Fibroblast of the aortic adventitia (primary cell): ENCODE data around the gene ARHGAP1. TPM values are rescaled to one million over a fixed set of nuclear protein-coding genes. Genes with fewer than 3 reads are reported as not detected.

Experiments
- DNase-seq: peaks from one replicate; pipeline ENCODE4 v3.0.0-alpha.2; 2010; ENCODE audit warnings: low read depth
- H3K4me3 ChIP-seq: 2 replicates; pipeline ENCODE4 v1.5.1; 2011; ENCODE audit warnings: low read depth, mild to moderate bottlenecking, control low read depth, low read length, moderate library complexity
- total RNA-seq: library from RNA; depleted of rRNA; stranded (reverse); fragments of >200 nt; gene quantifications from 2 replicates; pipeline ENCODE4 v1.2.3, GENCODE V29; 2012; ENCODE audit warnings: low replicate concordance
- TF ChIP-seq, protein P1 (sequence below): IDR thresholded peaks from 2 replicates; pipeline ENCODE4 v1.5.1; 2011; ENCODE audit warnings: mild to moderate bottlenecking, low read length, control low read depth, inconsistent platforms; ENCODE audit not compliant: insufficient read depth

ARHGAP1 gene
- total RNA-seq, 1 donor, result 65.2 TPM

DNA sequence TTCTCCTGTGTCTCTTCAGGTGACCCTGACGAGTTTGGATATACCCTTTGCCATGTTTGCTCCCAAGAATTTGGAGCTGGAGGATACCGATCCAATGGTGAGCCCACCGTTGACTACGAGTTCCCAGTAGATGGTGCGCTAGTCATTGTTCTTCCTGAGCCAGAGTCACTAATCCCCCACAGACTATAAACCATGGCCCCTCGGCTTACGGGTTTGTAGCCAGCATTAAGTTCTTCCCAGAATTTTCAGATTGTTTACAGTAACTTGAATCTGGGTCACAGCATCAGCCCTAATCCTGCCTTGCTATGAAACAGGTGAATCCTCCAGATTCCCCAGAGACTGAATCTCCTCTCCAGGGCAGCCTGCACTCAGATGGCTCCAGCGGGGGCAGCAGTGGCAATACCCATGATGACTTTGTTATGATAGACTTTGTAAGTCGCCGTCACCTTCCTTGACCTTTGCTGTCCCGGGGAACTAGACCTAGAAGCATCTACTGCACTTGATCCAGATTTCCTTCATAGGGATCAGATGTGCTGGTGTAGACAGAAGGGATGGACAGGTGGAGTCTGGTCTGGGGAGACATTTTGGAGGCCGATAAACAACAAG is 31.8 kb downstream of the ARHGAP1 start:
- H3K4me3 ChIP-seq, result no peak overlapping the region
- TF ChIP-seq, protein P1, sequence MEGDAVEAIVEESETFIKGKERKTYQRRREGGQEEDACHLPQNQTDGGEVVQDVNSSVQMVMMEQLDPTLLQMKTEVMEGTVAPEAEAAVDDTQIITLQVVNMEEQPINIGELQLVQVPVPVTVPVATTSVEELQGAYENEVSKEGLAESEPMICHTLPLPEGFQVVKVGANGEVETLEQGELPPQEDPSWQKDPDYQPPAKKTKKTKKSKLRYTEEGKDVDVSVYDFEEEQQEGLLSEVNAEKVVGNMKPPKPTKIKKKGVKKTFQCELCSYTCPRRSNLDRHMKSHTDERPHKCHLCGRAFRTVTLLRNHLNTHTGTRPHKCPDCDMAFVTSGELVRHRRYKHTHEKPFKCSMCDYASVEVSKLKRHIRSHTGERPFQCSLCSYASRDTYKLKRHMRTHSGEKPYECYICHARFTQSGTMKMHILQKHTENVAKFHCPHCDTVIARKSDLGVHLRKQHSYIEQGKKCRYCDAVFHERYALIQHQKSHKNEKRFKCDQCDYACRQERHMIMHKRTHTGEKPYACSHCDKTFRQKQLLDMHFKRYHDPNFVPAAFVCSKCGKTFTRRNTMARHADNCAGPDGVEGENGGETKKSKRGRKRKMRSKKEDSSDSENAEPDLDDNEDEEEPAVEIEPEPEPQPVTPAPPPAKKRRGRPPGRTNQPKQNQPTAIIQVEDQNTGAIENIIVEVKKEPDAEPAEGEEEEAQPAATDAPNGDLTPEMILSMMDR, result no peak
- no peak for DNase-seq

DNA sequence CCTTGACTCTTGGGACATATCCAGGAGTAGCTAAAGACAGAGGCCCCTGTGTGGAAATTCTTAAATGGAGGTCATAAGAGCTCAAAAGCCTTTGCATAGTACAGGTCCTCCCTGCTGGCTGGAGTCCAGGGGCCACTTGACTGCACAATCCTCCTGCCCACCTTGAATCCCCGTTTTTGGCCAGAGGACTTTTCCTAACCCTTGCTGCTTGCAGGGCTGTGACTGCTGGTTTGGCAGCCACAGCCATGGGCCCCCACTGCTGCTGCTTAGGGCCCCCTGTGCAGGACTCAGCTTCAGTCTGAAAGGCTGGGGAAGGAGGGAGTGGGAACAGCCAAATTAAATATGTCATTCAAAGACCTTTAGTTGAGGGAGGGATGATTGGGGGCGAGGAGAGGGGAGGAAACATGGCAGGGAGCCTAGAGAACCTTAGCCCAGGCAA is 33.4 kb downstream of the ARHGAP1 start:
- H3K4me3 ChIP-seq, result no peak overlapping the region
- TF ChIP-seq, protein P1, result no peak
- DNase-seq, result peak; percentile 25

DNA sequence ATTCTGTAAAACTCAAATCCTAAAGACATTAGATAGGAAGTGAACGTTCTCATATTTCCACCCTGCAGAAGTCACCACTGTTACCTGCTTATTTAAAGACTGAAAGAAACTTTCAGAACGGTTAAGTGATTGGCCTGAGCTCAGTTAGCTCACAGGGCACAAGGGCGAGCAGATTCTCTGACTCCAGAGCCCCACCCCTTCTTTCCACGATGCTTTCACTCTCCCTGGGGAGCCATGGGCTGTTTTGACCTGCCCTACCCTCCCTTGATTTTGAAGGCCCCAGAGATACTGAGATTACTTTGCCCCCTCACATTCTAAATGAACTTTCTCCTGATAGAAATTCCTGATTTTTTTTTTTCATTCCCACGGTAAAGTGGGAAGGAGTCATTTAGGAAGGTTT is 33.9 kb downstream of the ARHGAP1 start:
- peak; percentile 31 for DNase-seq
- TF ChIP-seq, protein P1, result no peak
- no peak overlapping the region for H3K4me3 ChIP-seq

DNA sequence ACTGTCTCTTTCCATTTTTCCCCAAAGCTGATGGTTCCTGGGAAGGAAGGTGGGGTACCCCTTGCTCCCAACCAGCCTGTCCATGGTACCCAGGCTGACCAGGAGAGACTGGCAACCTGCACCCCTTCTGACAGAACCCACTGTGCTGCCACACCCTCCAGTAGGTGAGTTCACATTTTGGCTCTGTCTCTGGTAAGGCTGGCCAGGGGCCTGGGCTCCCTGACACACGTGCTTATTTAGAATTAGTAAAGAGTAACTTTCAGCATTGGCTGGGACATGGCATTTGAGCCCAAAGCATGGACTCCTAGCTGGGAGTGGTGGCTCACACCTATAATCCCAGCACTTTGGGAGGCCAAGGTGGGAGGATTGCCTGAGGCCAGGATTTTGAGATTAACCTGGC is 35.1 kb downstream of the ARHGAP1 start:
- no peak overlapping the region for H3K4me3 ChIP-seq
- no peak for DNase-seq
- TF ChIP-seq, protein P1, result no peak

DNA sequence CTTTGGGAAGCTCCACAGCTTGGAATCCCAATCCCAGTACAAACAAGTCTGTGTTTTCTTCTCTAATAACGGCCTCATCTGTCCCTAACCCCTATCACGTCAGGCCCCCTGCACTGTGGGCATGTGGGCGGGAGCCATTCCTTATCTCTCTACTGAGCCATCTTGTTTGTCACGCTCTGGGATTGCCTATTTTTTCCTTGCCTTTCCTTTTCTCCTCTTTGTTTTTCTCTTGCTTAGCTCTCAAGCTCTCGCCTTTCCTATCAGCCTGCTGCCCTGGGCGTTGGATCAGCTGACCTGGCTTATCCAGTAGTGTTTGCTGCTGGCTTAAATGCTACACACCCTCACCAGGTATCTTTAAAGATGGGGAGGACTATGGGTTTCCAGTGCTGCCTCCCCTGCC is 35.8 kb downstream of the ARHGAP1 start:
- H3K4me3 ChIP-seq, result no peak overlapping the region
- TF ChIP-seq, protein P1, result no peak
- DNase-seq, result no peak

DNA sequence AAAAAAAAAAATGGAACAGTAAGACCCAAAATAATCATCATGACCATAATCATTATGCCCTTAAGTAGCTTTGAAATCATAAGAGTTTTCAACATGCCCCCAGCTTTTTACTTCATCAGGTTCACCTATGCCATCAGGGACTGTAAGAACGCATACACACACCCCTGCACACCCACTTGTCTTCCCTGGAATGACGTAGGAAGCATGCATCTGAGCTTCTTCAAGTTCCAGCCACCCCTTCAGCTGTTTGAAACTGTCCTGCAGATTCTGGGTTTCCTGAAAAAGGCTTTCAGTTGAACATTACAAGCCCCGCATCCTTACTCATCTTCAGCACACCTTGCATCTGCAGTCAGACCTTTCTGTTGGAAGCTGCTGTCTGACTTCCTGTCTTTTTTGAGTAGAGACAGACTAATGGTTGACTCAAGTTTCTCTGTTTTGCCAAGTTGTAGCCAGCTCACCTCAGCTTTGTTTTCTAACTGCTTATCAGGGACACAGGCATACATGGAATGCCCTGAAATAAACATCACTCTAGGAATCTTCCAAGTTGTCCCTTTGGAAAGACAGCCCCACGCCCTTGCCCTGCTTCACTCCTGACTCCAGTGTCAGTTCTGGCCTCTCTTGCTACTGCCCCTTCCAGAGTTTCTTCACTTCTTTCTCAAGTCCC is 37.0 kb downstream of the ARHGAP1 start:
- DNase-seq, result peak; percentile 30
- TF ChIP-seq, protein P1, result no peak
- no peak overlapping the region for H3K4me3 ChIP-seq

DNA sequence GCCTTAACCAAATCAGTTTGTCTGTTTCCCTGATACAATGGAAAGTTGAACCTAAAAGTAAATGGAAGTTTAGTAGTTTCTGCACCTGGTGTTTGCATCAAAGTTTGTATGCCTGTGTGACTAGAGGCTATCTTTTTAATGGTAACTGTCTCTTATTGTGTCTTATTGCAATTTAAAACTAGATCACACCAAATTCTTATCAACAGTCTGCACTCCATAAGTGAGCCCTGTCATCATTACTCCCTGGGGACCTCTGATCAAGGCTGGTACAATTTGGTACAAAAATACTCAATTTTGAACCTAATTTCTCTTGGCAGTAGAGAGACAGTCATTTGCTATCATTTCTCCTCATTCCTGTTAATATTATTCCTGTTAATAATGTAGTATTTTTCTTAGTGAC is 38.1 kb downstream of the ARHGAP1 start:
- DNase-seq, result no peak
- no peak overlapping the region for H3K4me3 ChIP-seq
- TF ChIP-seq, protein P1, result no peak
